NCI-H2227 (cell line): ENCODE measurements around the gene GRK1.

ENCODE experiments used
- DNase-seq: peaks from one replicate; lab custom pipeline; 2025; ENCODE audit not compliant: unreplicated experiment; lab: John Stamatoyannopoulos, UW

Gene GRK1

GRCh38 chr13:113649212-113649611 lies 17.8 kb upstream of the GRK1 start:
- DNase-seq, result no peak

- DNase-seq, result no peak
These were observed 16.7 kb upstream of the GRK1 start for GRCh38 chr13:113650275-113650674.

GRCh38 chr13:113650731-113651148 lies 16.3 kb upstream of the GRK1 start:
- no peak for DNase-seq

GRCh38 chr13:113651511-113652403 lies 15.3 kb upstream of the GRK1 start:
- DNase-seq, result no peak

GRCh38 chr13:113652404-113653263 lies 14.4 kb upstream of the GRK1 start:
- DNase-seq, result no peak

GRCh38 chr13:113653264-113654174 lies 13.5 kb upstream of the GRK1 start:
- peak; percentile 3 for DNase-seq

GRCh38 chr13:113654175-113654560 lies 12.9 kb upstream of the GRK1 start:
- DNase-seq, result no peak

GRCh38 chr13:113654591-113655345 lies 12.3 kb upstream of the GRK1 start:
- no peak for DNase-seq

- DNase-seq, result no peak
These were observed 11.5 kb upstream of the GRK1 start for GRCh38 chr13:113655346-113656002.

- no peak for DNase-seq
These were observed 10.9 kb upstream of the GRK1 start for GRCh38 chr13:113656003-113656588.

GRCh38 chr13:113656831-113657671 lies 10.0 kb upstream of the GRK1 start:
- DNase-seq, result no peak

- no peak for DNase-seq
These were observed 8.9 kb upstream of the GRK1 start, which contains the start of gene ATP4B for GRCh38 chr13:113657851-113658741. Gene ATP4B (minus strand): TSS chr13:113658198. CDS start chr13:113658144, 54 bp downstream.

- no peak for DNase-seq
These were observed 8.2 kb upstream of the GRK1 start for GRCh38 chr13:113658836-113659235.

- no peak for DNase-seq
These were observed 7.7 kb upstream of the GRK1 start for GRCh38 chr13:113659337-113659736.

GRCh38 chr13:113660066-113660465 lies 7.0 kb upstream of the GRK1 start:
- no peak for DNase-seq

GRCh38 chr13:113661509-113661908 lies 5.5 kb upstream of the GRK1 start:
- DNase-seq, result no peak

- no peak for DNase-seq
These were observed 3.1 kb upstream of the GRK1 start for GRCh38 chr13:113663934-113664333.
